Liver (tissue), 9 donors: Measurements from ENCODE around the gene LYRM7. TPM values are rescaled to one million over a fixed set of nuclear protein-coding genes. Genes with fewer than 3 reads are reported as not detected.

Experiments used
- DNase-seq: peaks from one replicate; pipeline ENCODE4 v3.0.0-alpha.2; 2017; ENCODE audit warnings: low spot score
- H3K27ac ChIP-seq, 2 donors: one replicate each; pipeline ENCODE4 v1.7.0; 2013; ENCODE audit warnings: inconsistent platforms in 2 of 2, low read length in 2 of 2, control low read depth in 1 of 2, low read depth in 1 of 2, mild to moderate bottlenecking in 1 of 2
- H3K27me3 ChIP-seq, 4 donors: one replicate each; pipeline versions ENCODE4 v1.6.1 to v1.7.0; 2013; ENCODE audit warnings: low read length in 3 of 4, inconsistent platforms in 1 of 4, mild to moderate bottlenecking in 1 of 4, moderate library complexity in 1 of 4; ENCODE audit not compliant: control insufficient read depth in 4 of 4, insufficient read depth in 4 of 4
- H3K36me3 ChIP-seq, 4 donors: one replicate each; pipeline versions ENCODE4 v1.6.1 to v1.7.0; 2013; ENCODE audit warnings: low read length in 3 of 4, mild to moderate bottlenecking in 3 of 4, low read depth in 1 of 4, moderate library complexity in 1 of 4; ENCODE audit not compliant: control insufficient read depth in 4 of 4, insufficient read depth in 3 of 4
- H3K4me1 ChIP-seq, 4 donors: one replicate each; pipeline versions ENCODE4 v1.6.1 to v1.7.0; 2013; ENCODE audit warnings: low read length in 3 of 4, mild to moderate bottlenecking in 3 of 4, moderate library complexity in 1 of 4; ENCODE audit not compliant: control insufficient read depth in 4 of 4, insufficient read depth in 4 of 4
- H3K4me3 ChIP-seq, 3 donors: one replicate each; pipeline versions ENCODE4 v1.6.1 to v1.7.0; 2013; ENCODE audit warnings: low read length in 3 of 3, control low read depth in 1 of 3, low read depth in 1 of 3, mild to moderate bottlenecking in 1 of 3
- H3K9ac ChIP-seq, 2 donors: one replicate each; pipeline ENCODE4 v1.7.0; 2013; ENCODE audit warnings: low read length in 2 of 2, mild to moderate bottlenecking in 2 of 2, moderate library complexity in 2 of 2, control low read depth in 1 of 2, low read depth in 1 of 2
- H3K9me3 ChIP-seq, 4 donors: one replicate each; pipeline versions ENCODE4 v1.6.1 to v1.7.0; 2013; ENCODE audit warnings: low read length in 3 of 4; ENCODE audit not compliant: control insufficient read depth in 4 of 4
- EGR1 ChIP-seq, 2 donors: IDR thresholded peaks; 2 replicates each; pipeline ENCODE4 v1.6.1; 2016 to 2018; ENCODE audit warnings: antibody characterized with exemption in 2 of 2, low read depth in 2 of 2
- FOXA1 ChIP-seq: IDR thresholded peaks from 2 replicates; pipeline ENCODE4 v1.6.1; 2016; ENCODE audit warnings: antibody characterized with exemption
- FOXA2 ChIP-seq: IDR thresholded peaks from 2 replicates; pipeline ENCODE4 v1.6.1; 2016; ENCODE audit warnings: antibody characterized with exemption
- GABPA ChIP-seq, 2 donors: IDR thresholded peaks in 1 of 2; conservative IDR thresholded peaks in 1 of 2; 2 replicates each; pipeline ENCODE4 v1.6.1; 2016; ENCODE audit warnings: antibody characterized with exemption in 2 of 2, mild to moderate bottlenecking in 1 of 2, moderate library complexity in 1 of 2
- HNF4A ChIP-seq, 2 donors: conservative IDR thresholded peaks; 2 replicates each; pipeline ENCODE4 v1.6.1; 2016; ENCODE audit warnings: antibody characterized with exemption in 2 of 2, mild to moderate bottlenecking in 2 of 2
- HNF4G ChIP-seq: IDR thresholded peaks from 2 replicates; pipeline ENCODE4 v1.6.1; 2016; ENCODE audit warnings: antibody characterized with exemption
- JUND ChIP-seq, 2 donors: IDR thresholded peaks; 2 replicates each; pipeline ENCODE4 v1.6.1; 2016; ENCODE audit warnings: antibody characterized with exemption in 2 of 2
- NR2F2 ChIP-seq: IDR thresholded peaks from 2 replicates; pipeline ENCODE4 v1.6.1; 2016; ENCODE audit warnings: antibody characterized with exemption
- RAD21 ChIP-seq, 2 donors: IDR thresholded peaks; 2 replicates each; pipeline ENCODE4 v1.6.1; 2016; ENCODE audit warnings: antibody characterized with exemption in 2 of 2, mild to moderate bottlenecking in 2 of 2
- RXRA ChIP-seq, 2 donors: IDR thresholded peaks; 2 replicates each; pipeline ENCODE4 v1.6.1; 2017 to 2018; ENCODE audit warnings: antibody characterized with exemption in 2 of 2, mild to moderate bottlenecking in 1 of 2
- SP1 ChIP-seq: IDR thresholded peaks from 2 replicates; pipeline ENCODE4 v1.6.1; 2018; ENCODE audit warnings: antibody characterized with exemption, mild to moderate bottlenecking
- TAF1 ChIP-seq: conservative IDR thresholded peaks from 2 replicates; pipeline ENCODE4 v1.6.1; 2016; ENCODE audit warnings: antibody characterized with exemption, mild to moderate bottlenecking
- YY1 ChIP-seq: IDR thresholded peaks from 2 replicates; pipeline ENCODE4 v1.6.1; 2016; ENCODE audit warnings: antibody characterized with exemption, mild to moderate bottlenecking
- WGBS: extraction: QIAGEN DNeasy Blood & Tissue Kit; methylation state at CpG from one replicate; pipeline ENCODE4 v1.1.7; 2013; 5-methylcytosine and 5-hydroxymethylcytosine counted together
- polyA plus RNA-seq, 2 donors: library from polyadenylated mRNA; stranded (reverse) in 1 of 2; unstranded in 1 of 2; fragments of 200-250 nt in 1 of 2; fragments of >200 nt in 1 of 2; fragmentation: Nextera tagmentation in 1 of 2; extraction: Ambion mirVana in 1 of 2; gene quantifications; one replicate each; pipeline versions ENCODE4 v1.2.1 to v1.2.3, GENCODE V29; 2013 to 2015
- total RNA-seq, 2 donors: library from RNA; depleted of rRNA; stranded (reverse); fragments of >200 nt; gene quantifications; one replicate each; pipeline ENCODE4 v1.2.3, GENCODE V29; 2014
- TF ChIP-seq, protein P1 (sequence below): IDR thresholded peaks from 2 replicates; pipeline ENCODE4 v1.6.1; 2016; ENCODE audit warnings: antibody characterized with exemption
- TF ChIP-seq, protein P2 (sequence below): IDR thresholded peaks from 2 replicates; pipeline ENCODE4 v1.6.1; 2016; ENCODE audit warnings: antibody characterized with exemption
- TF ChIP-seq, protein P3 (sequence below): IDR thresholded peaks from 2 replicates; pipeline ENCODE4 v1.6.1; 2016; ENCODE audit warnings: antibody characterized with exemption, mild to moderate bottlenecking
- TF ChIP-seq, protein P4 (sequence below): IDR thresholded peaks from 2 replicates; pipeline ENCODE4 v1.6.1; 2016; ENCODE audit warnings: antibody characterized with exemption
- TF ChIP-seq, protein P5 (sequence below): fragments of 150-350 bp; IDR thresholded peaks from 2 replicates; pipeline ENCODE4 v1.5.1; 2017; ENCODE audit warnings: improper control_type of control experiment, low read depth, low read length; ENCODE audit not compliant: missing input control
- donor health status: healthy.
- donor health status: healthy.
- donor health status: healthy.
- donor health status: healthy.
- donor health status: healthy.

LYRM7 gene
- total and polyA plus RNA-seq, 4 donors = 2.3 to 7.5 (median 5.8) TPM

DNA sequence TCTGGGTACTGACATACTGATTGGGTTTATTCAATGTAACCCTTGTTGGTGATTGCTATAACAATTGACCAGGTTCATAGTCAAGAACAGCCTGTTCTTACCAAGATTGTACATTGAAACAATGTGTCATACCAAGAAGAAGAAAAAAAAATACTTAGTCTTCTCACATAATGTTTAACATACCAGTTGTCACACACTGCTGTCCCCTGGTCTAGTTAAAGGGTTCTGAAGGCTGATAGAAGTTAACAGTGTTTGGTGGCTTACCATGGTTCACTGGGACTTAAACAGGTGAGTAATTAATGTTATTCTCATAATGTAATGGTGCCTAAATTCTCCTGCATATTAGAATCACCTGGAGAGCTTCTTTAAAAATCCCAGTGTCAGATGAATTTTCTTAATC lies 74.6 kb downstream of the LYRM7 start:
- no peak overlapping the region for H3K27ac ChIP-seq
- H3K4me1 ChIP-seq = no peaks in the 10 kb centered on the region
- no peak overlapping the region for H3K4me3 ChIP-seq
- TF ChIP-seq RXRA (IDR thresholded peaks at IDR 0.05) (no peak), NR2F2 (no peak), EGR1 (IDR thresholded peaks at IDR 0.05; ENCODE audit: low read depth in 2 of 2) (no peak), HNF4G (no peak), RAD21 (IDR thresholded peaks at IDR 0.05) (no peak), TAF1 (no peak), YY1 (no peak), HNF4A (conservative IDR thresholded peaks at IDR 0.05) (no peak), GABPA (IDR thresholded peaks at IDR 0.05 in 1 of 2, conservative IDR thresholded peaks at IDR 0.05 in 1 of 2) (no peak), JUND (IDR thresholded peaks at IDR 0.05) (no peak), SP1 (no peak)
- TF ChIP-seq, protein P1, sequence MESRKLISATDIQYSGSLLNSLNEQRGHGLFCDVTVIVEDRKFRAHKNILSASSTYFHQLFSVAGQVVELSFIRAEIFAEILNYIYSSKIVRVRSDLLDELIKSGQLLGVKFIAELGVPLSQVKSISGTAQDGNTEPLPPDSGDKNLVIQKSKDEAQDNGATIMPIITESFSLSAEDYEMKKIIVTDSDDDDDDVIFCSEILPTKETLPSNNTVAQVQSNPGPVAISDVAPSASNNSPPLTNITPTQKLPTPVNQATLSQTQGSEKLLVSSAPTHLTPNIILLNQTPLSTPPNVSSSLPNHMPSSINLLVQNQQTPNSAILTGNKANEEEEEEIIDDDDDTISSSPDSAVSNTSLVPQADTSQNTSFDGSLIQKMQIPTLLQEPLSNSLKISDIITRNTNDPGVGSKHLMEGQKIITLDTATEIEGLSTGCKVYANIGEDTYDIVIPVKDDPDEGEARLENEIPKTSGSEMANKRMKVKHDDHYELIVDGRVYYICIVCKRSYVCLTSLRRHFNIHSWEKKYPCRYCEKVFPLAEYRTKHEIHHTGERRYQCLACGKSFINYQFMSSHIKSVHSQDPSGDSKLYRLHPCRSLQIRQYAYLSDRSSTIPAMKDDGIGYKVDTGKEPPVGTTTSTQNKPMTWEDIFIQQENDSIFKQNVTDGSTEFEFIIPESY = no peak
- TF ChIP-seq, protein P2, sequence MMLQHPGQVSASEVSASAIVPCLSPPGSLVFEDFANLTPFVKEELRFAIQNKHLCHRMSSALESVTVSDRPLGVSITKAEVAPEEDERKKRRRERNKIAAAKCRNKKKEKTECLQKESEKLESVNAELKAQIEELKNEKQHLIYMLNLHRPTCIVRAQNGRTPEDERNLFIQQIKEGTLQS = no peak
- TF ChIP-seq, protein P3, sequence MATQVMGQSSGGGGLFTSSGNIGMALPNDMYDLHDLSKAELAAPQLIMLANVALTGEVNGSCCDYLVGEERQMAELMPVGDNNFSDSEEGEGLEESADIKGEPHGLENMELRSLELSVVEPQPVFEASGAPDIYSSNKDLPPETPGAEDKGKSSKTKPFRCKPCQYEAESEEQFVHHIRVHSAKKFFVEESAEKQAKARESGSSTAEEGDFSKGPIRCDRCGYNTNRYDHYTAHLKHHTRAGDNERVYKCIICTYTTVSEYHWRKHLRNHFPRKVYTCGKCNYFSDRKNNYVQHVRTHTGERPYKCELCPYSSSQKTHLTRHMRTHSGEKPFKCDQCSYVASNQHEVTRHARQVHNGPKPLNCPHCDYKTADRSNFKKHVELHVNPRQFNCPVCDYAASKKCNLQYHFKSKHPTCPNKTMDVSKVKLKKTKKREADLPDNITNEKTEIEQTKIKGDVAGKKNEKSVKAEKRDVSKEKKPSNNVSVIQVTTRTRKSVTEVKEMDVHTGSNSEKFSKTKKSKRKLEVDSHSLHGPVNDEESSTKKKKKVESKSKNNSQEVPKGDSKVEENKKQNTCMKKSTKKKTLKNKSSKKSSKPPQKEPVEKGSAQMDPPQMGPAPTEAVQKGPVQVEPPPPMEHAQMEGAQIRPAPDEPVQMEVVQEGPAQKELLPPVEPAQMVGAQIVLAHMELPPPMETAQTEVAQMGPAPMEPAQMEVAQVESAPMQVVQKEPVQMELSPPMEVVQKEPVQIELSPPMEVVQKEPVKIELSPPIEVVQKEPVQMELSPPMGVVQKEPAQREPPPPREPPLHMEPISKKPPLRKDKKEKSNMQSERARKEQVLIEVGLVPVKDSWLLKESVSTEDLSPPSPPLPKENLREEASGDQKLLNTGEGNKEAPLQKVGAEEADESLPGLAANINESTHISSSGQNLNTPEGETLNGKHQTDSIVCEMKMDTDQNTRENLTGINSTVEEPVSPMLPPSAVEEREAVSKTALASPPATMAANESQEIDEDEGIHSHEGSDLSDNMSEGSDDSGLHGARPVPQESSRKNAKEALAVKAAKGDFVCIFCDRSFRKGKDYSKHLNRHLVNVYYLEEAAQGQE = no peak
- TF ChIP-seq, protein P4, sequence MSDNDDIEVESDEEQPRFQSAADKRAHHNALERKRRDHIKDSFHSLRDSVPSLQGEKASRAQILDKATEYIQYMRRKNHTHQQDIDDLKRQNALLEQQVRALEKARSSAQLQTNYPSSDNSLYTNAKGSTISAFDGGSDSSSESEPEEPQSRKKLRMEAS = no peak
- no peaks in the 10 kb centered on the region for H3K27me3 ChIP-seq
- H3K36me3 ChIP-seq = no peaks in the 10 kb centered on the region
- no peak overlapping the region for H3K9ac ChIP-seq
- no peak for DNase-seq
- H3K9me3 ChIP-seq = peaks cover 0 to 3% (median 1%) of the 10 kb centered on the region in 4 donors

DNA sequence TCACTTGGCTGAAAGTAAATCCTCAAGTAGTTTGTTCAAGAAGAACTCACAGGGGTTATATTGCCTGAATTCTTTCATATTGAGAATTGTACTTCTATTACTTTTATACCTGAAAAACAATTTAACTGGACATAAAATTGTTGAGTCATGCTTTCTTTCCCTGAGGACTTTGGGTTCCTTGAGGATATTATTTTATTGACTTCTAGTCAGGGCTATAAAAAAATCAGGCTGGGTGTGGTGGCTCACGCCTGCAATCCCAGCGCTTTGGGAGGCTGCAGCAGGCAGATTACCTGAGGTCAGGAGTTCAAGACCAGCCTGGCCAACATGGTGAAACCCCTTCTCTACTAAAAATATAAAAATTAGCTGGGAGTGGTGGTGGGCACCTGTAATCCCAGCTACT lies 75.2 kb downstream of the LYRM7 start:
- DNase-seq = no peak
- no peak for TF ChIP-seq SP1
- TF ChIP-seq RXRA (IDR thresholded peaks at IDR 0.05) = no peak
- no peak for TF ChIP-seq NR2F2
- TF ChIP-seq GABPA (IDR thresholded peaks at IDR 0.05 in 1 of 2, conservative IDR thresholded peaks at IDR 0.05 in 1 of 2) = no peak
- no peak for TF ChIP-seq HNF4A (conservative IDR thresholded peaks at IDR 0.05)
- no peak for TF ChIP-seq FOXA2
- TF ChIP-seq YY1 = no peak
- TF ChIP-seq HNF4G = no peak
- TF ChIP-seq, protein P5, sequence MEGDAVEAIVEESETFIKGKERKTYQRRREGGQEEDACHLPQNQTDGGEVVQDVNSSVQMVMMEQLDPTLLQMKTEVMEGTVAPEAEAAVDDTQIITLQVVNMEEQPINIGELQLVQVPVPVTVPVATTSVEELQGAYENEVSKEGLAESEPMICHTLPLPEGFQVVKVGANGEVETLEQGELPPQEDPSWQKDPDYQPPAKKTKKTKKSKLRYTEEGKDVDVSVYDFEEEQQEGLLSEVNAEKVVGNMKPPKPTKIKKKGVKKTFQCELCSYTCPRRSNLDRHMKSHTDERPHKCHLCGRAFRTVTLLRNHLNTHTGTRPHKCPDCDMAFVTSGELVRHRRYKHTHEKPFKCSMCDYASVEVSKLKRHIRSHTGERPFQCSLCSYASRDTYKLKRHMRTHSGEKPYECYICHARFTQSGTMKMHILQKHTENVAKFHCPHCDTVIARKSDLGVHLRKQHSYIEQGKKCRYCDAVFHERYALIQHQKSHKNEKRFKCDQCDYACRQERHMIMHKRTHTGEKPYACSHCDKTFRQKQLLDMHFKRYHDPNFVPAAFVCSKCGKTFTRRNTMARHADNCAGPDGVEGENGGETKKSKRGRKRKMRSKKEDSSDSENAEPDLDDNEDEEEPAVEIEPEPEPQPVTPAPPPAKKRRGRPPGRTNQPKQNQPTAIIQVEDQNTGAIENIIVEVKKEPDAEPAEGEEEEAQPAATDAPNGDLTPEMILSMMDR = no peak
- TF ChIP-seq JUND (IDR thresholded peaks at IDR 0.05) = no peak
- no peak for TF ChIP-seq TAF1
- no peak for TF ChIP-seq FOXA1
- TF ChIP-seq, protein P4 = no peak
- TF ChIP-seq, protein P3 = no peak
- TF ChIP-seq, protein P1 = no peak

More for the DNA sequence above, 75.2 kb downstream of the LYRM7 start:
- no peaks in the 10 kb centered on the region for H3K36me3 ChIP-seq
- no peaks in the 10 kb centered on the region for H3K27me3 ChIP-seq
- 86% methylated on average over 2 of the region's 2 CpGs for WGBS
- H3K27ac ChIP-seq = no peak overlapping the region
- no peak overlapping the region for H3K4me3 ChIP-seq
- H3K9me3 ChIP-seq = peaks cover 0 to 3% (median 1%) of the 10 kb centered on the region in 4 donors
- no peak overlapping the region for H3K9ac ChIP-seq
- no peaks in the 10 kb centered on the region for H3K4me1 ChIP-seq
